Aorta (tissue), 5 donors: ENCODE measurements around the gene ISLR. TPM values are rescaled to one million over a fixed set of nuclear protein-coding genes. Genes with fewer than 3 reads are reported as not detected.

ENCODE experiments used
- ATAC-seq: fragments of 200-7000 bp; cut with Tn5 transposase; one replicate; pipeline ENCODE4 v1.9.1; 2022; ENCODE audit warnings: moderate library complexity; ENCODE audit not compliant: low FRiP score
- DNase-seq, 2 donors: peaks; one replicate each; pipeline ENCODE4 v3.0.0-alpha.2; 2020
- H3K27ac ChIP-seq, 2 donors: one replicate each; pipeline ENCODE4 v1.5.1; 2013; ENCODE audit warnings: low read length in 2 of 2, mild to moderate bottlenecking in 2 of 2, moderate library complexity in 2 of 2, control low read depth in 1 of 2, inconsistent platforms in 1 of 2, low read depth in 1 of 2
- H3K27me3 ChIP-seq, 2 donors: one replicate each; pipeline ENCODE4 v1.6.1; 2013; ENCODE audit warnings: control low read depth in 1 of 2, low read length in 1 of 2, mild to moderate bottlenecking in 1 of 2, moderate library complexity in 1 of 2; ENCODE audit not compliant: insufficient read depth in 2 of 2, control insufficient read depth in 1 of 2
- H3K36me3 ChIP-seq, 2 donors: one replicate each; pipeline ENCODE4 v1.6.1; 2013; ENCODE audit warnings: control low read depth in 1 of 2, low read length in 1 of 2, mild to moderate bottlenecking in 1 of 2; ENCODE audit not compliant: insufficient read depth in 2 of 2, control insufficient read depth in 1 of 2
- H3K4me1 ChIP-seq, 2 donors: one replicate each; pipeline ENCODE4 v1.6.1; 2013; ENCODE audit warnings: low read length in 2 of 2, control low read depth in 1 of 2, mild to moderate bottlenecking in 1 of 2, moderate library complexity in 1 of 2; ENCODE audit not compliant: insufficient read depth in 2 of 2, control insufficient read depth in 1 of 2
- H3K4me3 ChIP-seq, 2 donors: one replicate each; pipeline ENCODE4 v1.5.1; 2013; ENCODE audit warnings: low read length in 2 of 2, control low read depth in 1 of 2, mild to moderate bottlenecking in 1 of 2
- H3K9me3 ChIP-seq: one replicate; pipeline ENCODE4 v1.6.1; 2013; ENCODE audit warnings: mild to moderate bottlenecking, low read length; ENCODE audit not compliant: control insufficient read depth
- WGBS, 2 donors: extraction: QIAGEN DNeasy Blood & Tissue Kit; methylation state at CpG; one replicate each; pipeline ENCODE4 v1.1.7; 2013; 5-methylcytosine and 5-hydroxymethylcytosine counted together
- intact Hi-C, 2 donors: fragments of 100-400 bp; cut with DNase I; formaldehyde crosslinking; loops; one replicate each; pipeline versions ENCODE4 v1.14.2 to v1.15.0; 2022
- polyA plus RNA-seq, 2 donors: library from polyadenylated mRNA; stranded (reverse); fragments of 200-250 nt; gene quantifications; one replicate each; pipeline ENCODE4 v1.2.3, GENCODE V29; 2013
- total RNA-seq, 2 donors: library from RNA; stranded (reverse); fragmentation: NEBNext Ultra II Directional; extraction: Animal tissue kit (Norgen Biotek cat#: 25700); gene quantifications; one replicate each; pipeline ENCODE4 v1.2.1, GENCODE V29; 2021
- donor health status: healthy with polysubstance abuse.
- donor health status: Bipolar disorder and iron deficiency.
- donor health status: DM: no; HTN: no; CAD: no.
- donor health status: DM: no; HTN: no; CAD: no.
- donor health status: DM: yes; HTN: yes; CAD: no.

The ISLR gene
- total and polyA plus RNA-seq, 4 donors: 24.8 to 111 (median 82.2) TPM

DNA sequence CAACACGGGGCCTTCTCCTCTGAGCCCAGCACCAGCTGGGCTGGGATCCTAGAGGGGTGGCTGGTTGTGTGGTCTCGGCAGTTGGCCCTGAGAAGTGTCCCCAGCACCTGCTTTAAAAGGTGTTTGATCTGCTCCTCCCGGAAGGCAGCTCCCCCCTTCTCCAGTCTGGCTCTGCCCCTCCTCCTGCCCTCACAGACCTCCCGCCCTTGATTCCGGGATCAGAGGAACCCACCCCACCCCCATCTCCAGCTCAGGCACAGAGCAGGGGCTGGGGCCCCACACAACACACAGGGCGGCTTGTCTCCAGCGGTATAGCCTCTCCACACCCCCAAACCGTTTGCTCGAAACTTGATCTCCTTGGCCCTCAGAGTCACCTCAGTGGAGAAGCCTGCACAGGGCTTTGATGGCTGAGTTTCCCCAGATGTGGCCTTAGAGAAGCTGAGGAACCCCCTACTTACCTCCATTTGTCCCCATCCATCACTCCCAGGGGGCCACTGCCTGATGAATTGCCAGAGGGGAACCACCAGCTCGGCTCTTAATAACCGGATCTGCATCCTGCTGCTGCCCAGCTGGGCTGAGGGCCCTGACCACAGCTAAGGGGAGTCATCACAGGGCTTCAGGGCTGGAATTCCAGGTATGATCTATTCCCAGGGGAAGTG is 35.5 kb downstream of the ISLR start:
- DNase-seq (no peak), ATAC-seq (no peak)
- Histone ChIP-seq H3K27me3 (no peaks in the 10 kb centered on the region), H3K27ac (no peak overlapping the region), H3K4me3 (no peak overlapping the region), H3K36me3 (no peaks in the 10 kb centered on the region), H3K9me3 (no peaks in the 10 kb centered on the region), H3K4me1 (no peaks in the 10 kb centered on the region)
- intact Hi-C loops: loop anchor here in 1 of 2 donors (5.0 kb wide), 1 partner anchor 37 kb away; the partner anchor contains the start of gene ISLR
- 72 to 77% methylated on average over 11 of the region's 11 CpGs for WGBS, 2 donors

DNA sequence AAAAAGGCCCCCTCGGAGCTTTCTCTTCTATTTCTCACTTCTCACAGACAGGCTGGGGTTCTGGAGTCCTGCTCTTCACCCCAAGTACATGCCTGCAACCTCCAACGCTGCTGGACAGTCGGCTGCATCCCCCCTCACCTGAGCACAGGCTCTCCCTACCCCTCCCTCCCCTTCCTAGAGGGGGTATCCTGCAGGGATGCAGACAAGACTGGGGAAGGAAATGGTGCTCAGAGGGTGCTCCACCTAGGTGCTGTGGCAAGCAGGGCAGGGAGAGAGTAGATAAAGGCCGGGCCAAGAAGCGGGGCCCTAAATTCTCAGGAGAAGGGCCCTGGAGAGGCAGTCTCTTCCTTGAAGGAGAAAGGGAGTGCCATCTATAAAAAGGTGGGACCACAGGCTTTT is 36.0 kb downstream of the ISLR start:
- no peak for ATAC-seq
- no peaks in the 10 kb centered on the region for H3K4me1 ChIP-seq
- DNase-seq: no peak
- no peaks in the 10 kb centered on the region for H3K27me3 ChIP-seq
- no peaks in the 10 kb centered on the region for H3K36me3 ChIP-seq
- intact Hi-C loops: loop anchor here in 1 of 2 donors (5.0 kb wide), 1 partner anchor 37 kb away; the partner anchor contains the start of gene ISLR
- H3K4me3 ChIP-seq: no peak overlapping the region
- no peak overlapping the region for H3K27ac ChIP-seq
- WGBS, 2 donors: 70 to 75% methylated on average over 5 of the region's 5 CpGs
- H3K9me3 ChIP-seq: no peaks in the 10 kb centered on the region

DNA sequence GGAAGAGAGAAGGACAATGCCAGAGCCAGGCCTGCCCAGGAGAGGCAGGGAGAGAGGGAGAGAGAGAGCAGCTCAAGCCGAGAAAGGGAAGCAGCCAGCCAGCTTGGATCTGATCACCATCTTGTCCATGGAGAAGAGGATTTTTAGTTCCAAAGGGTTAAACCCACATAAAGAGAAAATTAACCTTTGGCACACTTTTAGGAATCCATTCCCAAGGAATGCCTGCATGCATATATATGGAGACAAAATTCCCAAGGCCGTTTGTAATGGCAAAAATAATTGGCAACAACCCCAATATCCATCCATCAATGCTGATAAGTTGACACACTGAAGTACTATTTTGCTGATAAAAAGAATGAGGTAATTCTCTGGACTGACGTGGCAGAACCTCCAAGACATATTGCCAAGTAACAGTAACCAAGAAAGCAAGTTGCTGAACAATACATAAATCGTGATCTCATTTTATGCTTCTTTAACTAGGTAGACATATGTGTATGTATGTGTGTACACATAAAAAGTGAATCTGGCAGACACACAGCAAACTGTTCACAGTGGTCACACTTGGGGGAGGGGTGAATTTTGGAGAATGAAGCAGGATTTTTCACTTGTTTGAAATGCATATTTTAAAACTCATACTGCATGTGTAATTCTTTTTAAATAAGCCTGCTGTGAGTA is 36.6 kb downstream of the ISLR start:
- H3K27ac ChIP-seq: peak overlapping the region in 1 of 2 donors; percentile 7
- WGBS, 2 donors: 1 to 6% methylated on average over 4 of the region's 4 CpGs
- intact Hi-C loops: loop anchor here in 1 of 2 donors (5.0 kb wide), 1 partner anchor 38 kb away; the partner anchor contains the start of gene ISLR

DNA sequence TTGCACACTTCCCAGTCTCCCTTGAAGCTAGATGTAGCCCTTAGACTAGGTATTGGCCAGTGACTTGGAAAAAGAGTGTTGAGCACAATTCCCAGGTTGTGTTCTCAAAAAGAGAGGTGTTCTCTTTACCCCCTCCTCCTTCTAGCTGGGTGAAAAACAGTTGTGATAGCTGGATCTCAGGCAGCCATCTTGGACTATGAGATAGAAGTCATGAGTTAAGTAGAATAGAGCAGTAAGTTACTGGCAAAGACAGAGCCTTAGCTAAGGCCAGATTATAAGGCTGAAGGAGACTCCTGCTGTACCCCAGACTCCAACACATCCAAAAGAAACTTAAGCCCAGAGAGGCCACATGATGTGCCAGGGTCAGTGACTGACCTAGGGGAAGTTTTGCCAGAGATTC is 37.2 kb downstream of the ISLR start:
- H3K27ac ChIP-seq: peak overlapping the region in 1 of 2 donors; percentile 7
- DNase-seq (no peak), ATAC-seq (no peak)
- no peaks in the 10 kb centered on the region for H3K36me3 ChIP-seq
- no peaks in the 10 kb centered on the region for H3K4me1 ChIP-seq
- intact Hi-C loops: no loop called here
- H3K9me3 ChIP-seq: no peaks in the 10 kb centered on the region
- no peak overlapping the region for H3K4me3 ChIP-seq
- H3K27me3 ChIP-seq: no peaks in the 10 kb centered on the region

More for the DNA sequence above, 36.6 kb downstream of the ISLR start:
- Histone ChIP-seq H3K4me3 (no peak overlapping the region), H3K4me1 (no peaks in the 10 kb centered on the region), H3K36me3 (no peaks in the 10 kb centered on the region), H3K9me3 (no peaks in the 10 kb centered on the region), H3K27me3 (no peaks in the 10 kb centered on the region)
- ATAC-seq (peak; percentile 33), DNase-seq (no peak)

DNA sequence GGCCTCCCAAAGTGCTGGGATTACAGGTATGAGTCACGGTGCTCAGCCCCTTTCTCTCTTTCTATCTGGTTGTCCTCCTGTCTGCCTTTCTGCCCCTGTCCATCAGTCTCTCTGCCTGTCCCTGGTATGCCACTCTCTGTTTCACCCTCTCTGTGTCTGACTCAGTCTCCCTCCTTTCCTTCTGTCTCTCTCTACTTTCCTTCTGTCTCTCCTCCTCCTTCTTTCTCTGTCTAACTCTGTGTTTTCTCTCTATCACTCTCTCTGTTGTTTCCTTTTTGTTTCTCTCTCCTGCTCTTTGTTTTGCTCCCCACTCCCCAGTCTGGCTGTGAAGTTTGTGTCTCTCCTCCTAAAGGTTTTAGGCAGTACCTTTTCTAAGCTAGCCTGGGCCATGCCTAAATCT is 38.1 kb downstream of the ISLR start:
- Histone ChIP-seq H3K36me3 (no peaks in the 10 kb centered on the region), H3K4me3 (no peak overlapping the region), H3K27ac (no peak overlapping the region), H3K4me1 (no peaks in the 10 kb centered on the region), H3K27me3 (no peaks in the 10 kb centered on the region), H3K9me3 (no peaks in the 10 kb centered on the region)
- no peak for DNase-seq
- intact Hi-C loops: no loop called here
- ATAC-seq: no peak
- 100% methylated on average over 1 of the region's 1 CpG for WGBS, 2 donors

DNA sequence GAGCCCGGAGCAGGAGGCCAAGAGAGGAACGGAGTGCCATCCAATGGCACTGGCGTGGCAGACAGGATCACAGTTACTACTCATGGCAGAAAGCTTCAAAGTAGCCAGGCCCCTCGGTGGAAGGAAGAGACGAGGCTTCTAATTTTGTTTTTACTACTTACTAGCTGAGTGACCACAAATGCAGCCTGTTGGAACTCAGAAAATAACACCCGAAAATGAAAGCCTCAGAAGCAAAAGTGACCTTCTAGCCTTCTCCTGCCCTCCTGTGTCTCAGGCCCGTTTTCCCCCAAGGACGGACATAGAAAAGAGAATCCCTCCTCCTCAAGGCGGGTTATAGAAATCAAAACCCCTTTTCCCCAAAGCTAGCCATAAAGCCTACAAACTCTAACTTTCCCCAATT is 39.0 kb downstream of the ISLR start:
- intact Hi-C loops: no loop called here
- no peak overlapping the region for H3K4me3 ChIP-seq
- H3K27ac ChIP-seq: no peak overlapping the region
- no peaks in the 10 kb centered on the region for H3K36me3 ChIP-seq
- H3K4me1 ChIP-seq: no peaks in the 10 kb centered on the region
- H3K9me3 ChIP-seq: no peaks in the 10 kb centered on the region
- DNase-seq: no peak
- WGBS, 2 donors: 86 to 91% methylated on average over 9 of the region's 9 CpGs
- no peaks in the 10 kb centered on the region for H3K27me3 ChIP-seq
- no peak for ATAC-seq

DNA sequence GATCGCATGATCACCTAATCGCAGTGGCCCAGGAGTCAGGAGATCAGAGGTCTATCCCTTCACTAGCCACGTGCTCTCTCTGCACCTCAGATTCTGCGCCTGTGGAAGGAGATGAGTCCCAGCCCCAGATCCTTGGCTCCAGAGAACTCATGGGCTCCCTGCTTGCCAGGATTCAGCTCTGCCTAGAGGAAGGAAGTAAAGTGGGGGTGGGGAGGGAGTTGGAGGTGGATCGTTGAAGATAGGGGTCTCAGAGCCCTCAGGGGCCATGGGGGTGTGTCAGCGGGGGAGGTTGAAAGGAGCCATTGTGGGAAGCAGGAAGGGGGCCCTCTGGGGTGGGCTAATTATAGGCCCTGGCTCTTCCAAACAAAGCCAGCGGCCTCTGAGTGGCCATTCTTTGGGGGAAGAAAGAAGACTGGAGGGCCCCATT is 40.4 kb downstream of the ISLR start:
- no peak overlapping the region for H3K27ac ChIP-seq
- no peaks in the 10 kb centered on the region for H3K4me1 ChIP-seq
- no peak for DNase-seq
- intact Hi-C loops: no loop called here
- H3K9me3 ChIP-seq: no peaks in the 10 kb centered on the region
- H3K36me3 ChIP-seq: no peaks in the 10 kb centered on the region
- no peak overlapping the region for H3K4me3 ChIP-seq
- no peak for ATAC-seq
- 78 to 84% methylated on average over 7 of the region's 7 CpGs for WGBS, 2 donors
- no peaks in the 10 kb centered on the region for H3K27me3 ChIP-seq

DNA sequence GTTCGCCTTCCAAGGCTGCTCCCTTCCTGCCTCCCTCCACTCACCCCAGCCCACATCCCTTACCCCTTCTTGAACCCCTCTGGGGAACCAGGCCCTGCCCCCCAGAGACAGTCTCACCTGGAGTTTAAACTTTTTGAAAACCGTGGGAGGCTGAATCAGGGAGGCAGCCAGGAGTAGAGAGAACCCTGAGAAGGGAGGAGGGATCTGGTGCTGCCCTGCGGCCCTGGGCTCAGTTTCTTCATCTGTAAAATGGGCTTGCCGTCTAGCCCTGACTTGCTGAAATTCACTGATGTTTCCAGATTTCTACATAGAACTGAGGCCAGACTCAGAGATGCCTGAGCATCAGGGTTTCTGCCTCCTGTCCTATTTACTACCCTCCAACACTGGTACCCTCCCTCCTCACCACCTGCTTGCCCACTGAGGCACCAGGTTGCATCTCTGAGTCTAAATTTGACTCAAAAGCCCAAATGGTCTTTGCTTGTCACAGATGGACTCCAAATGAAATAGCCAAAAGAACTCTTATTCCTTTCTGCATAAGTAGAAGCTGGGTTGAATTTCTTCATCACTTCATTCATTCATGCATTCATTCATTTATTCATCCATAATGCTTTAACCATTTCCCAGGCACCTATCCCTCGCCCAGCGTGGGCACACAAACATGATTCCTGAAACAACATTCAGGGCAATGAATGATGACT is 41.0 kb downstream of the ISLR start:
- Histone ChIP-seq H3K27ac (no peak overlapping the region), H3K27me3 (no peaks in the 10 kb centered on the region), H3K9me3 (no peaks in the 10 kb centered on the region), H3K4me1 (no peaks in the 10 kb centered on the region), H3K4me3 (no peak overlapping the region), H3K36me3 (no peaks in the 10 kb centered on the region)
- intact Hi-C loops: no loop called here
- 87 to 88% methylated on average over 6 of the region's 6 CpGs for WGBS, 2 donors
- ATAC-seq (no peak), DNase-seq (no peak)
